ENCODE data around the gene SLC15A1. TPM values are rescaled to one million over a fixed set of nuclear protein-coding genes. Genes with fewer than 3 reads are reported as not detected.

SLC15A1 gene
- total RNA-seq, 6 experiments from 2014 or later: not detected

DNA sequence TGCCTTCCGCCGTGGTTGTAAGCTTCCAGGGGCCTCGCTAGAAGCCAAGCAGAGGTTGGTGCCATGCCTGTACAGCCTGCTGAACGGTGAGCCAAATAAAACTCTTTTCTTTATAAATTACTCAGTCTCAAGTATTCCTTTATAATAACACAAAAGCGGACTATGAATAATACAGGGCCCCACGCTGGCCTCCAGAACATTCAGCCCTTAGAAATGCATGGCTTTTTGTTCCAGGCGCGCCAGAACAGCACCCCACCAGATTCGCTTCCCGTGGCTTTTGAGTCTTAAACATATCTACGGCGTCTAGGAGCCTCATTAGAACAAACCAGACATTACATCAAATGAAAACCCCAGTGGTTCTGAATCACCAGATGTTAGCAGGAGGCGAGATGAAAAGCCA lies 75.1 kb downstream of the SLC15A1 start:
- H3K36me3 Mint-ChIP-seq (ENCODE audit: low read depth): no peaks in the 10 kb centered on the region
- peak; percentile 9 for DNase-seq
- no peak overlapping the region; the same call in 1 of the 2 replicates for H3K4me3 Mint-ChIP-seq
- H3K27me3 Mint-ChIP-seq (ENCODE audit: insufficient read depth): peaks cover 15% of the 10 kb centered on the region
- no peaks in the 10 kb centered on the region for H3K9me3 Mint-ChIP-seq
- peaks cover 15% of the 10 kb centered on the region; the same call in 1 of the 2 replicates for H3K4me1 Mint-ChIP-seq (ENCODE audit: low read depth)
- TF ChIP-seq, protein P1, sequence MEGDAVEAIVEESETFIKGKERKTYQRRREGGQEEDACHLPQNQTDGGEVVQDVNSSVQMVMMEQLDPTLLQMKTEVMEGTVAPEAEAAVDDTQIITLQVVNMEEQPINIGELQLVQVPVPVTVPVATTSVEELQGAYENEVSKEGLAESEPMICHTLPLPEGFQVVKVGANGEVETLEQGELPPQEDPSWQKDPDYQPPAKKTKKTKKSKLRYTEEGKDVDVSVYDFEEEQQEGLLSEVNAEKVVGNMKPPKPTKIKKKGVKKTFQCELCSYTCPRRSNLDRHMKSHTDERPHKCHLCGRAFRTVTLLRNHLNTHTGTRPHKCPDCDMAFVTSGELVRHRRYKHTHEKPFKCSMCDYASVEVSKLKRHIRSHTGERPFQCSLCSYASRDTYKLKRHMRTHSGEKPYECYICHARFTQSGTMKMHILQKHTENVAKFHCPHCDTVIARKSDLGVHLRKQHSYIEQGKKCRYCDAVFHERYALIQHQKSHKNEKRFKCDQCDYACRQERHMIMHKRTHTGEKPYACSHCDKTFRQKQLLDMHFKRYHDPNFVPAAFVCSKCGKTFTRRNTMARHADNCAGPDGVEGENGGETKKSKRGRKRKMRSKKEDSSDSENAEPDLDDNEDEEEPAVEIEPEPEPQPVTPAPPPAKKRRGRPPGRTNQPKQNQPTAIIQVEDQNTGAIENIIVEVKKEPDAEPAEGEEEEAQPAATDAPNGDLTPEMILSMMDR (IDR thresholded peaks at IDR 0.05): no peak
- peak overlapping the region; percentile 50; the same call in 1 of the 2 replicates for H3K27ac Mint-ChIP-seq

DNA sequence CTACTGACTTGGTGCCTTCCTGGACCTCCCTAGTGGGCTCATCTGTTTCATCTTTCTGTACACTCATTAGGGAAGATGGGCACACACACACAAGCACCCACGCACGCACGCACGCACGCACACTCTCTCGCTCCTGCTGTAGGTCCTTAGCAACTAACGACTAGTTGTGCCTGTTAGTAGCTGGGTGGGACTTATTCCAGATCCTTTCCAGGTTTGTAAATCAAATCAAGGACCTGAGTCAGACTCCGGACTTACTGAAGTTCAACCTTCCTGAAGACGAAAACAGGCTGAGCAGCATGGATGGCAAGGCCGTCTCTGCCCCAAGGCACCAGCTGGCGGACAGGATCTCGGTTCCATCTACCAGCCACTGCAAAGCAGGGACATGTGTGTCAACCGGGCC lies 76.2 kb downstream of the SLC15A1 start:
- peaks cover 15% of the 10 kb centered on the region; the same call in 1 of the 2 replicates for H3K4me1 Mint-ChIP-seq (ENCODE audit: low read depth)
- TF ChIP-seq, protein P1 (IDR thresholded peaks at IDR 0.05): no peak
- DNase-seq: no peak
- H3K27ac Mint-ChIP-seq: no peak overlapping the region
- H3K36me3 Mint-ChIP-seq (ENCODE audit: low read depth): no peaks in the 10 kb centered on the region
- H3K9me3 Mint-ChIP-seq: no peaks in the 10 kb centered on the region
- no peak overlapping the region for H3K4me3 Mint-ChIP-seq
- H3K27me3 Mint-ChIP-seq (ENCODE audit: insufficient read depth): peaks cover 15% of the 10 kb centered on the region

DNA sequence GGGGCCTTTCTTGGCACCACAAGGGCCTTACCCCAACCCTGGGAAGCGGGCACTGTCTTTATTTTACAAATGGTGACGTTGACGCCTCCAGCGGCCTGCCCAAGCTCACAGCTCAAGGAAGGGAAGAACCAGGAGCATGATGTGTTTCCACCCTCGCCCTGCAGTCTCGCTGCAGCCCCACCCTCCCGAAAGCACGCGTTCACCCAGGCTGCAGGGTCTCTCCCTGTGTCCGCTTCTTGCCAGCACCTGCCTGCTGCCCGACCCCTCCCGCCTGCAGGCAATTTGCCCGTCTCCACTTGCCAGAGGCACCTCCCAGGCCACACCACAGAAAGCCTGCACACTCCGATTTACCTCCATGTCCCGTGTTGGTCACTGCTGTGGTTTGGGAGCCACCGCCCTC lies 76.6 kb downstream of the SLC15A1 start:
- H3K36me3 Mint-ChIP-seq (ENCODE audit: low read depth): no peaks in the 10 kb centered on the region
- no peak overlapping the region for H3K4me3 Mint-ChIP-seq
- H3K4me1 Mint-ChIP-seq (ENCODE audit: low read depth): peaks cover 15% of the 10 kb centered on the region; the same call in 1 of the 2 replicates
- TF ChIP-seq, protein P1 (IDR thresholded peaks at IDR 0.05): no peak
- no peak overlapping the region for H3K27ac Mint-ChIP-seq
- H3K9me3 Mint-ChIP-seq: no peaks in the 10 kb centered on the region
- peaks cover 11% of the 10 kb centered on the region for H3K27me3 Mint-ChIP-seq (ENCODE audit: insufficient read depth)
- DNase-seq: no peak

DNA sequence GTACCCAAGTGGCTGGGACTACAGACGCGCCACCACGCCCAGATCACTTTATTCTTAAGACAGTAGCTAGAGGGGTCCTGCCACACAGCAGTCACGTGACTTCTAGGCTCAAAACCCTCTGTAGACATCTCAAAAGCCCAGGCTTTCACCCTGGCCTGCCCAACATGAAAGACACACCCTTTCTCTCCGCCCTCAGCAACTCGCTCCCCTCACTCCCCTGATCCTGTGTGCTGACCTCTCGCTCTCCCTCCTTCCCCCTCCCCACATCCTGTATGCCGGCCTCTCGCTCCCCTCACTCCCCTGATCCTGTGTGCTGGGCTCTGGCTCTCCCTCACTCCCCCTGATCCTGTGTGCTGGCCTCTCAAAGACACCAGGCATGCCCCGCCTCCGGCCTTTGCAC lies 77.4 kb downstream of the SLC15A1 start:
- Mint-ChIP-seq H3K4me3 (no peak overlapping the region), H3K4me1 (ENCODE audit: low read depth) (peaks cover 15% of the 10 kb centered on the region; the same call in 1 of the 2 replicates), H3K27ac (no peak overlapping the region), H3K9me3 (no peaks in the 10 kb centered on the region), H3K27me3 (ENCODE audit: insufficient read depth) (peaks cover 10% of the 10 kb centered on the region), H3K36me3 (ENCODE audit: low read depth) (no peaks in the 10 kb centered on the region)
- DNase-seq: no peak
- TF ChIP-seq, protein P1 (IDR thresholded peaks at IDR 0.05): no peak

DNA sequence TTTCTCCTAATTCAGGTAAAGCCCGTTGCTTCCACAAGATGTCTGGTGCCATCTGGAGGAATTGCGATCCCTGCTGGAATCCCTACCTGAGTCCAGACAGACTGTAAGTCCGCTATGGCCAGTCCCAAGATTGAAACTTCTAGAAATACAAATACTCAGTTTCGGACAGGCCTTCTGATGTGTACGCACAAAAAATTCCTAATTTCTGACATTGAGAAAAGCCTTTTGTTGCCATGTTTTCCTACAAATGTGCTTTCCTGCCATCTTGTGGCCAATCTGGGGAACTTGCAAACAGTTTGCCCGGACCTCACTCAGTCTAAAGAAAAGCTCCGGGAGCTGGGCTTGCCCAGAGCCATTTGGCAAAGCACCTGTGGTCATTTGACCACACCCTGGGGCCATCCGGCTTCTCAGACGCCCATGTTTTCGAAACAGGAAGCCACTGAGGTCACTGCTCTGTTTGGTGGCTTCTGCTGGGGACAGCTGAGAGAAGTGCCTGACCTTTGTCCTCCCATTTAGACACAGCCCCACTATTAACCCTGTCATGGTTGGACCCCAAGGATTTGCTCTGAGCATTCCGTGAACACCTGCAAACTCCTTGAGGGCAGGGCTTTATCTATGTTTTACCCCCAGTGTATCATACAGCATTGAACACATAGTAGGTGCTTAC lies 79.4 kb downstream of the SLC15A1 start:
- Mint-ChIP-seq H3K27ac (no peak overlapping the region), H3K4me1 (ENCODE audit: low read depth) (peaks cover 15% of the 10 kb centered on the region; the same call in 1 of the 2 replicates), H3K4me3 (no peak overlapping the region), H3K9me3 (no peaks in the 10 kb centered on the region), H3K27me3 (ENCODE audit: insufficient read depth) (peaks cover 17% of the 10 kb centered on the region), H3K36me3 (ENCODE audit: low read depth) (no peaks in the 10 kb centered on the region)
- TF ChIP-seq, protein P1 (IDR thresholded peaks at IDR 0.05): peak; percentile 95
- peak; percentile 62 for DNase-seq
